GM19324 (cell line): Measurements from ENCODE around the gene SLC9C1.
A peak's percentile ranks its signal among the peaks of the same experiment; 100 is the strongest.

ENCODE experiments used
- ATAC-seq: cut with Tn5 transposase; IDR thresholded peaks from one replicate; pipeline ENCODE4 v1.9.1; 2021; ENCODE audit warnings: mild to moderate bottlenecking, moderate library complexity; ENCODE audit not compliant: unreplicated experiment, low FRiP score

SLC9C1 gene

DNA sequence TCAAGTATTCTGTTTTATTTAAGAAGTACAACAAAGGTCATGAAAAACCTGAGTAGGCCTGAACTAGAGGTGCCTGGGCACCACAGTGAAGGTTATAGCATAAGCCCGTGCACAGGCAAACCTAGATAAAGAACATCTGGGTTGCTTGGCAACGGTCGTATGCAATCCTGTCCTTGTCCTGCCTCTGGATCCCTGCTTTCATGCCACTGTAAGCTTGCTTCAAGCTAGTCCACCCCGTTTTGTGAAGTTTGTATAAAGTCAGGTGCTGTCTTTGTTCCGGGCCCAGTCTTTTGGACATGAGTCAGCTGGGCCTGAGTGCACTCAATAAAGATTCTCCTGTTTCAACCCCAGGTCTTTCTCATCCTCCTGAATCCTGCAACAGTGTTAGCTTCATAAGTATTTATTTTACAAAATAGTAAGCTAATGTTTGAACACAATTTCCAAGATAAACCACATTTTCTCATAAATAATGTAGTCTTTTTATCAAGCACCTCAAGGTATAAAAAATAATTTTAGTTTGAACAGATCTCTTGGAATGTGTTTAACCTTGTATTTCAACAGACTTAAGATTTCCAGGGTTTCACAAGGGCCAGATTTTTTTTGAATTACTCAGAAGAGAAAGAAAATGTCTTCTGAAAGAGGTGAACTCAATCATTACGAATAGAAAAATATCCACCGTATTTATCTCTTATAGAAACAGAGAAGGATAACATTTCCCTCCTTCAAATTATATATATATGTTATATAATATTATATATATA lies 14.3 kb upstream of the SLC9C1 start:
- no peak for ATAC-seq

DNA sequence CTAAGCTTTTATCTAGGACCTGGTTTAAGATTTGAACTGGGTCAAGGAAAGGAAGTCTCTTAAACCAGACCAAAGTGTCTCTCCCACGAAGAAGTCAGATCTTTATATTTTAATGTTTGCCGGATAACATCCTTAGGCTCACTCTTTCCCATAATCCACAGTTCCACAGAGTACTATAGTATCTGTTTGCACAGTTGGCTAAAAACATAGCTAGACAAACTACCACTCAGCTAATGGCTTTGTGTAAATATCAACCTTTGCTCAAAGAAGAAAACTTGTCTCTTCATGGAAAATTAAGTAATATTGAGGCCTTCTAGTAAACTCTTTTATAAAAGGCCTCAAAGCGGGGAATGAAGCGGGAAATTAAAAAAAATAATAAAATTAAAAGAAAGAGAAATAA lies 13.5 kb upstream of the SLC9C1 start:
- no peak for ATAC-seq

DNA sequence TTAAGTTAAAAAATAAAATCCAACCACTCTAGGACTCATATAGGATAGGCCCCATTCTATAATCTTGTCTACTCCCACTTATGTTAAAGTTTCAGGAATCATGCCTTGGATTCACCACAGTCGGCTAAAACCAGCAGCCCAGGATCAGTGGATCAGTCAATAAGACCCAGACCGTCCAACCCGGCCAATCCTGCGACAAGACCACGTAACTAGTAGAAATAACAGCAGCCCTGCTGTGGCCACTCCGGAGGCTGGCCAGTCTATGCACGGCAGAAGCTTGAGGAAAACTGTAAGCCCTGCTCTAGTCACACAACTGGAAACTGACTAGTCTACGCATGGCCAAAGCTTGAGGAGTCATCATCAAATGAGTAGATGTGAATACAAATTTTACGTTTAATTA lies 12.8 kb upstream of the SLC9C1 start:
- no peak for ATAC-seq

DNA sequence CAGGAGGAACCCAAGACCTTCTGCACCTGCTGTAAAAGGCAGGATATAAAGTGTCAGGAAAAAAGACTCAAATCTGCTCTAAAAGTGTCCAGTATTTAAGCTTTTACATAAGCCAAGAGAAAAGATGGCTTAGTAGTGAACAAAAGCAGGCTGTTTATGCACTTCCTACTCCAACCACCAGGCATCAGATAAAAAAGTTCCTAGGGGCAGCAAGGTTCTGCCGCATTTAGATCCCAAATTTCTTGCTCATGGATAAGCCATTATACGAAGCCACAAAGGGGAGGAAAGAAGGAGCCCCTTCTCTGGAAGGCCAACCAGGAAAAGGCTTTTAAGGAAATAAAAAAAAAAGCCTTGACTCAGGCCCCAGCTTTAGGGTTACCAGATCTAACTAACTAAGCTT lies 10.6 kb upstream of the SLC9C1 start:
- ATAC-seq: no peak

DNA sequence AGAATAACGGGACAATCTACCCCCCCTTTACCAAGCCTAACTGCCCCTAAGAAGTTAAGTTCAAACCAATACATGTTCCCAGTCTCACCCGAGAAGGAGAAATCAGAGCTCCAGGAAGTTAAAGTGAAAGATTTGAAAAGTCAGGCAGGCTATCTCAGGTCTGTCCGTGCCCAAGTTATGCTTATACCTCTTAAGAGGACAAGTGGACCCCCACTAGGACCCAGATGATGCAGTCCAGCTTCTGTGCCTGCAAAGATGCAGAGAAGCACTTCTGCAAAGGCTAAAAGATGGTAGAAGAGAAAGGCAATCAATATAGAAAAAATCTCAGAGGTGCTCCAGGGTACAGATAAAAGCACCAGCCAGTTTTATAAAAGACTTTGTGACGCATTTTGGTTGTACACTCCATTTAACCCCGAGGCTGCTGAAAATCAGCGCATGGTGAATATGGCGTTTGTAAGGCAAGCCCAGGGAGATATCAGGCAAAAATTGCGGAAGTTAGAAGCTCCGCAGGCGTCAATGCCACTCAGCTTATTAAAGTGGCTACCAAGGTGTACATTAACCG lies 9.8 kb upstream of the SLC9C1 start:
- ATAC-seq: peak; percentile 40

DNA sequence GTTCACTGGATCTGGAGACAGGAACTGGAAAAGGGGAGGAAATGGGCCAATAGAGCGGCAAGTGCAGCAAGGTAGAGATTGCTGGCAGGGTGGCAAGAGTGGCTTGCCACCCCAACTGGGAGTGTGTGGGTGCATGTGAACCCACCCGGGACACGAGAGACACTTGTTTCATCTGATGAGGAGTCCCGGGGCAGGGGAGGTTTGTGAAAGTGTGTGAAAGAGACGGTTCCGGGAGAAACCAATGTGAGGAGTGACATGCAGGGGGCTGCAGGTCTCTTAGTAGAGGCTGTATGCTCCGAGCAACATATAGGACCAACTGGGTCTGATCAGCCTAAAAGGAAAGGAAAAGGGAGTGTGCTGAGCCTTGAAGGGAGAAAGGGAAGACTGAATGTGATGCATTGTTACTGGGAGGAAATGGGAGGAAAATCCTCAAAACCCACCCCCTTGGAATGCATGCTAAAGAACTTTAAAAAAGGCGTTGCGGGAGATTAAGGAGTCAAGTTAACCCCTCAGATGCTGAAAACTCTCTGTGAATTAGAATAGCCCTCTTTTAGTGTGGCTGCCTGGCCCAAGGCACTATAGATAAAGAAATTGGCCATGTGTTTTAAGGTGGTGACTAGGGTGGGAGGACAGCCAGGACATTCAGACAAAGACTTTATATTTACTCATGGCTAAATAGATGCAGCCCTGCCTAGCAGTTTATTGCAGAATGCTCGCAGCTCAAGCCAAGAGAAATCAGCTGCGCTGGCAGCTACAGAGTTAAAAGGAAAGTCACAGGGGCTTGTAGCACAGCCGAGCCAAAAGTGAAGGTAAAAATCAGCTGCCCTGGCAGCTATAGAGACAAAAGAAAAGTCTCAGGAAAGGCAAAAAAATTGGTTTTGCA lies 9.1 kb upstream of the SLC9C1 start:
- peak; percentile 42 for ATAC-seq

DNA sequence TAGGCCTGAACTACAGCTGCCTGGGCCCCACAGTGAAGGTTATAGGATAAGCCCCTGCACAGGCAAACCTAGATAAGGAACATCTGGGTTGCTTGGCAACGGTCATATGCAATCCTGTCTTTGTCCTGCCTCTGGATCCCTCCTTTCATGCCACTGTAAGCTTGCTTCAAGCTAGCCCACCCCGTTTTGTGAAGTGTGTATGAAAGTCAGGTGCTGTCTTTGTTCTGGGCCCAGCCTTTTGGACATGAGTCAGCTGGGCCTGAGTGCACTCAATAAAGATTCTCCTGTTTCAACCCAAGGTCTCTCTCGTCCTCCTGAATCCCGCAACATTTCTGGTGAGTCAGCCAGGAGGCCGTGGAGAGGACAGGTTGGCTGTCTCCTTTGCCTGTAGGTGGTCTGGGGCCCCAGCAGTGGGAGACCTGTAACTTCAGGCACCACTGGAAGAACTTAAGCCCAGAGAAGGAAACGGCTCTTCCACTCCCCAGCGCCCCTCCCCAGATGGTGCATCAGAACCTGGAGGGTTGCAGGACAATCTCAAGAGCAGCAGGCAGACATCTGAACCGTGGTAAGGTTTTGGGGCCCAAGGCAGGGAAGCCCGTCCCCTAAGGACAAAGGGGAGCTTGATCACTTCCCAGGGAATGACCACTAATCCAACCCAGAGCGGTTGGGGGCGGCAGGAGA lies 8.3 kb upstream of the SLC9C1 start:
- no peak for ATAC-seq

DNA sequence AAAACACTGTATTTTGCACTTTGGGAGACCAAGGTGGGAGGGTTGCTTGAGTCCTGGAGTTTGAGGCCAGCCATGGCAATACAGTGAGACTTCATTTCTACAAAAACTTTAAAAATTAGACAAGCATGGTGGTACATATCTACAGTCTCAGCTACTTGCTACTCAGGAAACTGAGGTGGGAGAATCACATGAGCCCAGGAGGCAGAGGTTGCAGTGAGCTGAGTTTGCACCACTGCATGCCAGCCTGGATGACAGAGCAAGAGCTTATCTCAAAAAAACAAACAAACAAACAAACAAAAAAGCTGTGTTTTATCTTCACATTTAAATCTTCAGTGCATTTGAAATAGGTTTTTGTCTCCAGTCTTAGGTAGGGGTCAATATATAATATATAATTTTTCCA lies 4.8 kb upstream of the SLC9C1 start:
- no peak for ATAC-seq

DNA sequence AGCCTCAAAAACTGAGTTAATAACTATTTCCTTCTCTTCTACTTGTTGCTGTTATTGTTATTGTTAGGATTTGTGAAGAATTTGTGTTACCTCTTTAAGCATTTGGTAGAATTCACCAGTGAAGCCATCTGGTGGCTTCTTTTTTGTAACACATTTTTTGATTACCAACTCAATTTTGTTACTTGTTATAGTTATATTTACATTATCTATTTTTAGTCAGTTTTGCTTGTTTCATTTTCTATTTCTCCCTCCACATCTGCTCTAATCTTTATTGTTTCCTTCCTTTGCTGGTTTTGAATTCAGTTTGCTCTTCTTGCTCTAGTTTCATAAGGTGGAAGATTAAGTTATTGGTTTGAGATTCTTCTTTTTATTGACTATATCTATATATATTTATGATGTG lies 3.7 kb upstream of the SLC9C1 start:
- ATAC-seq: no peak

DNA sequence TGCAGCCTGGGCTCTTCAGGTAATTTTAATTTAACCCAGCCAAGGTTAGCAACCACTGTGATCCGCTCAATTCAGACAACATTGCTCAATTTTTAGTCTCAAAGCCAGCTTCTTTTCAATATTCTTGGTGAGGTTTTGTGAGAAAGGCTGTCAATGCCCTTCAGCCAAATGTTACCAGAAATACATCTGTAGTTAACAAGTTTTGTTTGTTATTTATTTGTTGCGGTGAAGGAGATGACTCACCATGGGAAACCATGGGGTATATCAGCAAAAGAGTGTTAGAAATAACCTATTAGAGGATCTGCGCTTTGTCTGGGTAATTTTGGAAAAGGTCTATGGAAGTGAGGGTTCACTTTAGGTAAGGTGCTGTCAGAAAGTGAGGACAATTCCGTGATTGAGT lies 5.0 kb downstream of the SLC9C1 start:
- ATAC-seq: no peak

DNA sequence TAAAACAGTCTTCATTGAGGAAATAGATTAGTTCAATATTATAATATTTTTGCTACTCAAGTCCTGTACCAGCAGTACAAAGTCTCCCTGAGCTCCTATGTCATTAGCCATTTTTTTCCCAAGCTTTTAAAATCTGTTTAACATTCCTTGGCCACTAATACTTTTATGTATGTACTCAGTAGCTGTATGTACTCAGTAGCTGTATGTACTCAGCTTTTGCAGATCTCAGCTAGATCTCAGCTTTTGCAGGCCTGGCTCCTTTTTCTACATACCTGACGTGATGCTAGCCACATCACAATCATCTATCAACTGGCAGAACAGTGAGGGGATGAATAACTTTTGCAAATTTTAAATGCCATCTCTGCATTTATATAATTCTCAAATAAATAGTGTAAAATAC lies 13.8 kb downstream of the SLC9C1 start:
- ATAC-seq: no peak

DNA sequence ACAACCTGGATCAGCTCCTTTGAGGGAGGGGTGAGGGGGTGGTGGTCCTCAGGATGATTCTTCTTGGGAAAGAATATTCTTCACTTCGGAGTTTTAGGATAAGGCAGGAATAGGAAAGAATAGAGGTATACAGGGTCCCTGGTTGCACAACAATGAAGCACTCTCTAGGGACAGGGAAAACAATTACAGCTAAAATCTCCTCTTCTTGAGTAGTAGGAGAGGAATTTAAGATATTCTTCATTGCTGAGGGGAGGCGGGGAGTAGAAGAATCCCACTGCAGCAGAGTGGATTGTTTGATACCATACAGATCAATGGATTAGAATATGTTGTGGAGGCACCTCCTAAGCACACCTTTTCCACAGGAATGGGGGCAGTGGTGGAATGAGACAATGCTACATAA lies 20.5 kb downstream of the SLC9C1 start:
- ATAC-seq: no peak

DNA sequence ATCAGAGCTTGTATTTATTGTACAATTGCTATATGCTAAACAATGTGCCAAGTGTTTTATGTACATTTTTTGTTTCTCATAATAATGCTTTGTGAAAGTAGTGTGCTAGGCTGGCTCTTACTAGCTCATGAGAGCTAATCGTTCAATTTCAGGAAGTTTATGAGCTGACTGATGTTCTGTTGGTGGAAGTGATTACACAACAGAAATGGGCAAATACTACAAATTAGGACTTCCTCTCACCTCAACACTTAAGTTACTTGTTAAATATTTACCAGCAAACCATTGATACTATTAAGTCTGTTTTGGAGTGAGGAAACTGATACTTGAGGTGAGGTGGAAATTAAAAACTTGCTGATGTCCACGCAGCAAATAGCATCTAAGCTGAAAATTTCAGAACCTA lies 32.3 kb downstream of the SLC9C1 start:
- no peak for ATAC-seq

DNA sequence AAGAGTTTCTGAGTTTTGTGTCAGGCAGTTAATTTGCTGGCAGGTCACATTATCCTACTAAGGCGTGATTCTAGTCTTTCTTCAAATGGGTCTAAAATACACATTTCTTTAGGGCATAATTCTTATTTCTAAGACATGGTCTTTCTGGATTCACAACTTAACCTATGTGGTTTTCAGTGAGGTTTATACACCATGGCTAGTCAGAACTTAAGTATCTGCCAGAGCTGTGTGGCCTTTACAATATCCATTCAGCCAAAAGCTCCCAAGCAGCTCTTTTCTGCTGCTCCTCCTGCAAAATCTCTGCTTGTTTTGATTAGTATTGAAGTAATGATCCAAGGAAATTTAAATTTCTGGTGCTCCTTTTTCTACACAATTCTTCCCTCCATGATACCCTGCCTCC lies 33.5 kb downstream of the SLC9C1 start:
- no peak for ATAC-seq

DNA sequence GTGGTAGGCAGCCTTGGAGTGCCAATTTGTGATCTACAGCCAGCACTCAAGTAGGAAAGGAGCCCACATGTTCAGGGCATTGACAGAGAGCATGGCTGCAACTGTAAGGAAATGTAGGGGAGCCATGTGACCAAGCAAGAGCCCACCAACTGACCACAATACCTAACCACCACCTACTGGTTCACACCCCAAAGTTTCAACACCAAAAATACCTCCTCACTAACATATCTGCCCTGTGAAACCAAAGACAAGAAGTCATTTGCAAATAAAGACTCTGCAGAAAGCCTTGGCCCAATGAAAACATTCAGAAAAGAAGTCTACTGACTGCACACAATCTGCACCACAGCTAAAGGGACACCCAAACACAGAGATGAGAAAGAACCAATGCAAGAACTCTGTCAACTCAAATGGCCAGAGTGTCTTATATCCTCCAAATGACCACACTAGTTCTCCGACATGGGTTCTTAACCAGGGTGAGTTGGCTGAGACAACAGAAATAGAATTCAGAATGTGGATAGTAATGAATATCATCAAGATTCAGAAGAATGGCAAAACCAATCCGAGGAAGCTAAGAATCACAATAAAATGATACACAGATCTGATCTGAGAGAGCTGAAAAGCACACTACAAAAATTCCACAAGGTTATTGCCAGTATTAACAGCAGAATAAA lies 40.6 kb downstream of the SLC9C1 start:
- ATAC-seq: peak; percentile 85

DNA sequence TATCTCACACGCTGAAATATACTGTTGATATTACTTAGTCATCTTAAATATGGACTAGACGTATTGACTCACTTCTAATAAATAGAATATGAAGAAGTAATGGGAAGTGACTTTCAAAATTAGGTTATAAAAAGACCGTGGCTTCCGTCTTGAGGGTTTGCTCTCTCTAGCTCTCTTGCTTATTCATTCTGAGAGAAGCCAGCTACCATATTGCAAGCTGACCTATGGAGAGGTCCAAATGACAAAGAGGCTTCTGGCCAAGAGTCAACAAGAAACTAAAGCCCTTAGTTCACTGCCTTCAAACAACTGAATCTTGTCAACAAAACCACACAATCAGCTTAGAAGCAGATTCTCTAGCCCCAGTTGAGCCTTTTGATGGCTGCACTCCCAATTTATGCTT lies 46.1 kb downstream of the SLC9C1 start:
- ATAC-seq: no peak

DNA sequence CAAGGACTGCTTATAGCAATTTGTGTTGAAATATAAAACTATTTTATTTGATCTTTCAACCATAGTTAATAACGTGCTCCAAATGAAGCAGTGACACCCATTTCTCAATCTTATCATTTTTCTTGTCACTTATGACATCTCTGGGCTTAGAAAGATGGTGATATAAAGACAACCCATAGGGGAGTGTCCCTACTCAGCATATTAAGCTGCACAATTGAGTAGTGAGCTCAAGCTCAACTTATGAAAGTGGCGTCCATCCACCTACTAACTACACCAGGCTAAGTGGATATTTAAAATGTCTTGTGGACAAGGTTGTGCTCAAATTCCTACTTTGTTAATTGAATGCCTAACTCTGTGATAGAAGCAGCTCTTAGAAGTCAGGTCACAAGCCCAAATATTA lies 46.7 kb downstream of the SLC9C1 start:
- no peak for ATAC-seq

DNA sequence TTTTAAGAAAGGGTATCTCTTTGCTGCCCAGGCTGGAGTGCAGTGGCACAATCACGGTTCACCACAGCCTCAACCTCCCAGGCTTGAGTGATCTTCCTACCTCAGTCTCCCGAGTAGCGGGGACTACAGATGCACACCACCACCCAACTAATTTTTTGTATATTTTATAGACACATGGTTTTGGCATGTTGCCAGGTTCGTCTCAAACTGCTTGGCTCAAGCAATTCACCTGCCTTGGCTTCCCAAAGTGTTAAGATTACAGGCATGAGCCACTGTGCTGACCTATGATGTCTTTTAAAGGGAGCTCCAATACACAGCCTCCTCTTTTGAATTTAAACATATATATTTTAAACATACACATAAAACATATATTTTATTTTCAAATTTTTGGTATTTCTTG lies 60.9 kb downstream of the SLC9C1 start:
- ATAC-seq: no peak

DNA sequence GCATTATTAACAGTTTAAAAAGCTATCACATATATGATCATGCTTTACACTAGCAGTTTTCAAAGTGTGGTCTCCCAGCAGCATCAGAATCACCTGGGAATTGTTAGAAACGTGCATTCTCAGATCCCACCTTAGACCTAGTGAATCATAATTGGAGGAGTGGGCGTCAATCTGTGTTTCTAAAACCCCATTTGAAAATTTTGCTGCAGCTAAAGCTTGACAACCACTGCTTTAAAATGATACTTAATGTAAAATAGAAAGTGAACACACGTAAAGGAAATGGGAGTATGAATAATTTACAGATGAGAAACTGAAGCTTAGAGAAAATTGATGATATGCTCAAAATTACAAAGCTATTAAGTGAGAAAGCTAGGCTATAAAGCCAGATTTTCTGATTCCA lies 62.3 kb downstream of the SLC9C1 start:
- ATAC-seq: no peak

DNA sequence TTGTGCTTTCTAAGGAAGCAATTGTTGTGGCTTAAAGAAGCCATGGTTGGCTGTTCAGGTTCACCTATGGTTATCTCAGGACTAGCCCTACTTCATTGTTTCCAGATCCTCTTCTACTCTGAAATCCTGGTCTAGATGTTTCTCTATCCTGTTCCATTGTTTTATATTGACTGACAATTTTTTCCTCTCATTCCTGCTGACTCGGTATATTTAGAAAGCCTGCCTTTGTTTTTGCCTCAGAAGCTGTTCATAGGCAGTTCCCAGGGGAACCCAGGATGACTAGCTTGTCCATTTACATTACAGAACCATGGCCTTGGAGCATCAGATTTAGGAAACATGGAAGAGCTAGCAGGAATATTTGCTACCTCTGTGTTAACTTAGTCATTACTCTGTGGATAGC lies 64.0 kb downstream of the SLC9C1 start:
- no peak for ATAC-seq

DNA sequence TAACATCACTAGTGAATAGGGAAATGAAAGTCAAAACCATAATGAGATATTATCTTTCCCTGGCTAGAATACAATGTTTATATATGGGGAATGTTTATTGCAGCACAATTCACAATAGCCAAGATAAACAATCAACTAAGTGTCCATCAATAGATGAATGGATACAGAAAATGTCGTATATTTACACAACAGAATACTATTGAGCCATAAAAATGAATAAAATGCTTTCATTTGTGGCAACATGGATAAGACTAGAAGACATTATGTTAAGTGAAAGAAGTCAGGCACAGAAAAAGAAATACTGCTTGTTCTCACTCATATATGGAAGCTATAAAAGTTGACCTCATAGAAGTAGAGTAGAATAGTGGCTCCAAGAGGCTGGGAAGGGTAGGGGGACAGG lies 65.2 kb downstream of the SLC9C1 start:
- ATAC-seq: no peak
